Stimulated activated CD4-positive, alpha-beta T cell treated with anti-CD3 and anti-CD28 coated beads, Interleukin-4, amount 100 ng/mL, for 24 hours (primary cell): Measurements from ENCODE around the gene EFNA4.

Source experiments
- DNase-seq: peaks from one replicate; pipeline ENCODE4 v3.0.0-alpha.2; 2020

The EFNA4 gene

GRCh38 chr1:155034318-155035208 is 29.0 kb upstream of the EFNA4 start:
- no peak for DNase-seq

DNA sequence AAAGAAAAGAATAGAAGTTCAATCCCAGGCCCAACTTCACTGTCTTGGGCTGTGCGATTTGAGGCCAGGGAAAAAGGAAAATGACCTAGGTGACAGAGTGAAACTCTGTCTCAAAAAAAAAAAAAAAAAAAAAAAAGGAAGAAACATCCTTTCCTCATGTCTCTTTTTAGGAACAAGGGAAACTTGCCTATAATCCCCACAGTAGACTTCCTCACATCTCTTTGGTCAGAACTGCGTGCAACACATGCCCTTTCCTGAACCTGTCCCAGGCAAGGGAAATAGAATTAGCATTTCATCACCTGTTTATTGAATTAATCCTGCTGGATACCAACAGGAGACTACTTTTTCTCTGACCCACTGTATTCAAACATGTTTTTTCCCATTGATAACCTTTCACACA is 27.6 kb upstream of the EFNA4 start:
- DNase-seq, result no peak

DNA sequence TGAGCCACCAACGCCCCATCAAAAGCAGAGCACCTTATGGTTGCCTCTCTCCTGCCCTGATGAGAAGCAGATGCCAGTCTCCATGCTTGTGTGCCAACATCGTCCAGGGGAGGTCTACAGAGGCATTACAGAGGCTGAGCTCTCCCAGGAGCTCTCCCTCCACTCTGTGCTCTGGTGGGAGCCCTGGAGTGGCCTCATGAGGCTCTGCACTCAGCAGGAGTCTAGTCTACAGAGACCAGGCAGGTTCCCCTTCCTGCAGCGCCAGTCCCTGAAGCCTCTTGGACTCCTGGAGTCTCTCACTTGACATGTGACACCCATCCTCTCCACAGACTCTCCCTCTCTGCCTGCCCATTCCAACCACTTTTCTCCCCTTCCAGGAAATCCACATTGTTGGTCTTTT is 26.5 kb upstream of the EFNA4 start:
- DNase-seq, result no peak

DNA sequence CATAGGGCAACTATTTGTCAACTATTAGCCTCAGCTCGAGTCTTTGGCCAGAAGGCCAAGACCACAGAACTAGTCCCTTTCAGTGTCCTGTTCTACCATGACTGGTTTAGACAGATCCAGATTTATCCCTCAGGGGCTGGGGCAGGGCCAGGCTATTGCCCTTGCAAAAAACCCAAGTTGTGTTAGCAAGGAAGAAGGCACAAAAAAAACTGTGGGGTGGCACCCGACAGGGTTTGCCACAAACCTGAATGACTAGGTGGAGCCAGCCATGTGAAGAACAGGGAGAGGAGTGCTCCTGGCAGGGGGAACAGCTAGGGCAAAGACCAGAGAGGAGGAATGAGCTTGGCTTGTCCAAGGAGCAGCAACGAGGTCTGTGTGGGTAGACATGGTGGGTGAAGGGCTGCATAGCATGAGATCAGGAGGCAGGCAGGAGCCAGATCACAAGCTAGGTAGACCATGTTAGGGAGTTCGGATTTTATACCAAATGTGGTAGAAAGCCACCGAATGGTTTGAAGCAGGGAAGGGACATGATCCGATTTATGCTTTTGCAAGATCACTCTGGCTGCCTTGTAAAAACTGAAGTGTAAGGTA is 25.6 kb upstream of the EFNA4 start:
- DNase-seq, result no peak

GRCh38 chr1:155038602-155039307 is 24.8 kb upstream of the EFNA4 start:
- DNase-seq, result no peak

- DNase-seq, result no peak
Measured at GRCh38 chr1:155039308-155039669, 24.3 kb upstream of the EFNA4 start.

DNA sequence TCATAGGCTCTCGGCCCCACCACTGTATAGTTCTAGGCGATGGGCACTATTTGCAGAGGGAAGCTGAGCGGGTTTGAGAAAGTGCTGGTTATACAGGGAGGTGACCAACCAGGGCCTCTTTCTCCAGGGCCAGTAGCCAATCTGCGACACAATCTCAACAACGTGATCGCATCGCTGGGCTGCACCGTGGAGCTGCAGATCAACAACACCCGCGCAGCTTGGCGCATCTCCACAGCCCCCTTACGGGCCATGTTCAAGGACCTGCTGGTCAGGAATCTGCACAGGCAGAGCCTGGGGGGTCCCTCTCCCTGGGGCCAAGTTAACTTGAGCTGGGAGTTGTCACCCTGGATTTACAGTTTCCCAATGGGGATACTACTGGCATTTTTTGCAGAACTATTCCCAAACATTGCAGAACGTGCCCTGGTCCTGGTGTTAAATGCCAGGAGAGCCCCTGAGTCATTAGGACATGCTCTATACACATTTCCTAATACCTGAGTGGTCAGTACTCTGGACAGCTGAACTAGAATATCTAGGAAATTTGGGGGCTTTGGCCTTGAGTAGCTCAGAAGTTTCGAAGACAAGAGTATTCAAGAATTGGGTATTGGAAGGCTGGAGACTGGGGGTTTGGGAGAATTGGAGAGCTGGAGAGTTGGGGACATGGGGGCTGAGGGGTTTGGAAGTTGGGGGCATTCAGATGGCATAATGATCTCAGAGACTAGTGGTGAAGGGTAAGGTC is 23.0 kb upstream of the EFNA4 start:
- DNase-seq, result no peak

DNA sequence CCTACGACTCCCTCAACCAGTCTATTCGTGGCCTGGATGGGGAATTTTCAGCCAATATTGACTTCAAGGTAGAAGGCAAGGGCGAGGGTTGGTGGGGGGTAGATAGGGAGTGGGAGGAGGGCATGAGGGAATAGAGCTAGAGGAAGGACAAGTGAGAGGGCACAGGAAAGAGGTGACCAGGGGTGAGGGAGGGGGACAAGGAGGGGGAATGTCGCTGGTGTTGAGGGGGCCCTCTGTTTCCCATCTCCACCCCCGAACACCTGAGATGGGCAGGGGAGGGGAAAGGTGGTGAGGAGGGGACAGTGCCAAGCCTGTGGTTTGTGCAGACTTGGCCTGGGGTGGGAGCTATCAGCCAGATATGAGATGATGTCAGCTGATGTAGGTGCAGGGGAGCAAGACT is 20.8 kb upstream of the EFNA4 start:
- DNase-seq, result no peak

DNA sequence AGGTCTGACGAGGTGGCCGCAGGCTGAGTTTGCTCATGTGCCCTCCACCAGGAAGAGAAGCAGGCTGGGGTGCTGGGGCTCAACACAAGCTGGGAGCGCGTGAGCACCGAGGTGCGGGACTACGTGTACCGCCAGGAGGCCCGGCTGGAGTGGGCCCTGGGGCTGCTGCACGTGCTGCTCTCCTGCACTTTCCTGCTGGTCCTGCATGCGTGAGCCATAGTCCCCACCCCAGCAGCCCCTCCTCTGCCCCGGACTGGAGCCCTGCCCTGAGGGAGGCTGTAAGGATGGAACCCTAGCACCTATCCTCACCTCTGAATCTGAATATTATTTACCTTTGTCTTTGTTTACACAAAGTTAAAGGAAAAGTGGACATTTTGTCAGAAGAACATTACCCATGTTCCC is 20.2 kb upstream of the EFNA4 start:
- DNase-seq, result no peak

DNA sequence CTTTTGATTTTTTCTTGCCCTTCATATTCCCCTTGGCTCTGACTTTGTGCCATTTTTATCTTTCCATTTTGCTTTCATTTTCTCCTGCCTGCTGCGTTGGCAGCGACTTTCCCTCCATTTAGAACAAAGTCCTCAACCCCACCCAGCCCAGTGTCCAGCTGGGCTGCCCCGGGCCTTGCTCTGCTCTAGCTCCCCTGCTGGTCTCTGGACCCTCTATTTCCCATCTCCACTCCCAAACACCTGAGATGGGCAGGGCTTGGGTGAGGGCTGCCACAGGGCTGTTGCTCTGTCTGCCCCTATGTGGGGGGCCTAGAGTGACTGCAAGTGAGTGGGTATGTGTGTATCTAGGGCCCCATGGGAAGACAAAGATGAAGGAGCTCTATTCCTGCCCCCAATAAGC is 19.7 kb upstream of the EFNA4 start:
- DNase-seq, result no peak

DNA sequence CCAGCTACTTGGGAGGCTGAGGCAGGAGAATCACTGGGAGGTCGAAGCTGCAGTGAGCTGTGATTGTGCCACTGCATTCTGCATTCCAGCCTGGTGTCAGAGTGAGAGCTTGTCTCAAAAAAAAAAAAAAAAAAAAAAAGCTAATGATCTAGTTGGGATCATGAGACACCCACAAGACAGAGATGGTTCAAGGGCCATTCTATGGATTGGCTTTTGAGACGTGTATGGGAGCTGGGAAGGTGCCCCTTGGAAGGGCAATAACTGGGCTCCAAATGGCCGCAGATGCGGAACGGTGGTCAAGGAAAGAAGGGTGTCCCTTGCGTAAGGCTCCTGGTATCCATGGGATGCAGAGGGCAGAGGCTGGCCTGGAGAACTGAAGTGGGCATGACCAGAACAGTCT is 19.2 kb upstream of the EFNA4 start:
- DNase-seq, result no peak

DNA sequence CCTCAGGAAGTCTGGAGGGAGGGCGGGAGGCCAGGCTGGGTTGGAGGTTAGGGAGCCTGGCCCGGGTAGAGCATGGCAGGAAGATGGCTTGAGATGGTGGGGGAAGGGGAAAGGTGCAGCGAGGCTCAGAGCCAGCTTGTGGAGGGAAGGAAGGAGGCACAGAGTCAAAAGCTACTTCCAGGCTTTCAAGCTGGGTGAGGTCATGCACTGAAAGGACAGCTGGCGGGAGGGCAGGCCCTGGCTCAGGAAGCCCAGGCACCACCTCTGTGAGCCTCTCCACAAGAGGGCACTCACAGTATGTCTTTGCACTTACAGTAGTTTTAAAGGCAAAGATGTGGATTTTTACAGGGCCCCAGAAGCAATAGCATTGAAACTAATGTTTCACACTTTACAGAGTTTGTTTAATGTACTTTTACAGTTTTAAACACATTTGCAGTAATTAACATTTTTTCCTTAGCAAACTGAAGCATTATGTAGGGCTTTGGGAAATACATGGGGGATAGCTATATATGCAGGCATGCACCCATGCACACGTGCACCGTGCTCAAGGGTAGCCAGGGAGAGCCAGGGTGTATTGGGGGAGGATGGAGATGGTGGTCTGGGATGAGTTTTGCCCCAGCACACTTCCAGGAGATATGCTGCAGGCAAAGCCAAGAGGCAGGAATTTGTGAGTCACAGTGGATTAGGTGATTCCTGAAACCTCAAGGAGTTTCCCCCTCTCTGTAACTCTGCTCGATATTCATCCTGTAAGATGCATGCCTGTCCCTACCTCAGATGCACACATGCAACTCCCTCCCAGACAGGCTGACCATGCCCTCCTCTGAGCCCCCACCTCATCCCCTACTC is 18.5 kb upstream of the EFNA4 start:
- peak; percentile 67 for DNase-seq

- DNase-seq, result no peak
Measured at GRCh38 chr1:155048449-155049334, 14.8 kb upstream of the EFNA4 start.

GRCh38 chr1:155049651-155050559 is 13.6 kb upstream of the EFNA4 start:
- DNase-seq, result no peak

GRCh38 chr1:155050560-155051341 is 12.8 kb upstream of the EFNA4 start, which contains the start of gene ADAM15:
Gene ADAM15, plus strand, starts transcription at chr1:155051316. Its CDS starts 71 bp downstream, at chr1:155051387.
- DNase-seq, result peak; percentile 81

GRCh38 chr1:155051342-155051776 is 12.2 kb upstream of the EFNA4 start:
- DNase-seq, result no peak

GRCh38 chr1:155051777-155052398 is 11.7 kb upstream of the EFNA4 start:
- peak; percentile 48 for DNase-seq
